GM21526 (cell line): ENCODE measurements around the gene CTF1.

Source experiments
- ATAC-seq: cut with Tn5 transposase; IDR thresholded peaks from one replicate; pipeline ENCODE4 v1.9.1; 2021; ENCODE audit warnings: moderate library complexity; ENCODE audit not compliant: unreplicated experiment, low FRiP score

CTF1 gene

GRCh38 chr16:30951193-30951592, 54.8 kb downstream of the CTF1 start:
- ATAC-seq = no peak

GRCh38 chr16:30951750-30952149, 55.3 kb downstream of the CTF1 start:
- ATAC-seq = no peak

DNA sequence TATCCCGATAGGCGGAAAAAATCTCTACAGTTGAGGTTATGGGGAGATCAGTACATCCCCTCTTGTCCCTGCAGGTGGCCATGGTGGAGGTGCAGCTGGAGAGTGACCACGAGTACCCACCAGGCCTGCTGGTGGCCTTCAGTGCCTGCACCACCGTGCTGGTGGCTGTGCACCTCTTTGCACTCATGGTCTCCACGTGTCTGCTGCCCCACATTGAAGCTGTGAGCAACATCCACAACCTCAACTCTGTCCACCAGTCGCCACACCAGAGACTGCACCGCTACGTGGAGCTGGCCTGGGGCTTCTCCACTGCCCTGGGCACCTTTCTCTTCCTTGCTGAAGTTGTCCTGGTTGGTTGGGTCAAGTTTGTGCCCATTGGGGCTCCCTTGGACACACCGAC, 56.7 kb downstream of the CTF1 start:
- ATAC-seq = no peak
